Mucosa of stomach (tissue), 1 donor: ENCODE results near the gene KRT6B.
"Not testable (repeated sequence)": the region's sequence is repeated elsewhere in the genome, so short reads cannot be mapped to it uniquely, and the experiment has no call there.

ENCODE experiments used
- H3K27me3 ChIP-seq: one replicate; pipeline ENCODE4 v1.7.0; 2013; ENCODE audit warnings: mild to moderate bottlenecking, low read length; ENCODE audit not compliant: control insufficient read depth, insufficient read depth
- H3K36me3 ChIP-seq: one replicate; pipeline ENCODE4 v1.7.0; 2013; ENCODE audit warnings: low read length; ENCODE audit not compliant: control insufficient read depth, insufficient read depth
- H3K4me1 ChIP-seq: one replicate; pipeline ENCODE4 v1.7.0; 2013; ENCODE audit warnings: mild to moderate bottlenecking, low read length; ENCODE audit not compliant: control insufficient read depth, insufficient read depth
- H3K4me3 ChIP-seq: one replicate; pipeline ENCODE4 v1.7.0; 2013; ENCODE audit warnings: low read length
- H3K9ac ChIP-seq: one replicate; pipeline ENCODE4 v1.7.0; 2013; ENCODE audit warnings: mild to moderate bottlenecking, low read length, moderate library complexity
- H3K9me3 ChIP-seq: one replicate; pipeline ENCODE4 v1.7.0; 2013; ENCODE audit warnings: mild to moderate bottlenecking, low read length, moderate library complexity; ENCODE audit not compliant: control insufficient read depth
- donor health status: Pancreatic carcinoma.

Gene KRT6B

GRCh38 chr12:52417740-52418139 lies 34.2 kb downstream of the KRT6B start:
- H3K27me3 ChIP-seq = no peaks in the 10 kb centered on the region
- H3K36me3 ChIP-seq = no peaks in the 10 kb centered on the region
- no peaks in the 10 kb centered on the region for H3K4me1 ChIP-seq
- no peak overlapping the region for H3K4me3 ChIP-seq
- no peaks in the 10 kb centered on the region for H3K9me3 ChIP-seq
- no peak overlapping the region for H3K9ac ChIP-seq

DNA sequence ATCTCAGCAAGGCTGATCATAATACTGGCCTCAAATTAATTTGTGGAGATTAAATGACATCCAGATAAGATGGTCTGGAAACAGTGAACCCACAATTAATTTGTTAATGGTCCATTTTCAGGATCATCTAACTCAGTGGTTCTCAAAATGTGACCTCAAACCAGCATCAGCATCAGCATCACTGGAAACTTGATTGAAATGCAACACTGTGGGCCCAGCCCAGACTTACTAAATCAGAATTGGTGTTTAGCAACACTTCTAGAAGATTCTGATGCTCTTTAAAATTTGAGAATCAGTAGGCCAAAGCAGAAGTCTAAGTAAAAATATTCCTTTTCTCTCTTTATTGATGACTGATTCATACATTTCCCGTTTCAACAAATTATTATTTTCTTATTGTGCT lies 35.2 kb downstream of the KRT6B start:
- Histone ChIP-seq H3K27me3 (no peaks in the 10 kb centered on the region), H3K9me3 (no peaks in the 10 kb centered on the region), H3K4me3 (no peak overlapping the region), H3K9ac (no peak overlapping the region), H3K36me3 (no peaks in the 10 kb centered on the region), H3K4me1 (no peaks in the 10 kb centered on the region)

DNA sequence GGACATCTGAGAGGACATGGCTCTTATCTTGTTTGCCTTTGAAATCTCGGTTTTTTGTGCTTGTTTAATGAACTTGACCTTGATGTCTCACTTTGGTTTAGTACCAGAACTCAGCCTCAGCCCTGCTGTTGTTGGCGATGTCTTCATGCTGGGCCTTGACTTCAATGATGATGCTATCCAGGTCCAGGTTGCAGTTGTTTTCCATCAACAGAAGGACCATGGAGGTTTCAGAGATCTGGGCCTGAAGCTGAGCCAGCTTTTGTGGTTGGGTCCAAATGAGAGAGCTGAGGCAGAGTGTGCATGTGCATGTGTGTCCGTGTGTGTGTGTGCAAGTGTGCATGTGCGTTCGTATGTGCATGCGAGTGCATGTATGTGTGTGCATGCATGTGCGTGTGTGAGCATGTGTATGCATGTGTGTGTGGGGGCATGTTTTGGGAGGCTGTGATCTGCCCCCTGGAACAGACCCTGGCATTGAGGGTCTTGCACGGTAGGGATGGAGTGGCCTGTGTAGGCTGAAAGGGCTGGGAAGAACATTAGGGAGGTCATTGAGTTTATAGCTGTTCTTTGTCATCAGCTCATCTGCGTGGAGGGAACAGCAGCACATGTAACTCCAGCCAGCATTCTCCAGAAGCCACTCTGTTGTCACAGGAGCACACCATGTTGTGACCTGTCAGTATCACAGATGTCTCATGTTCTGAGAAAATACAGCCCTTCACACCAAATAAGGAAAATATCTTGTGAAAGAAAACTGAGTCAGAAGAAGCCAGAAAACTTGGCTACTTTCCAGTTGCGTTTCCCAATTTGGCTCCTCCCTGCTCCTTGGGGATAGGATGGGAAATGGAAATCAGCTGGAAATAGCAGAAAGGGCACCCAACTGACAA lies 35.8 kb downstream of the KRT6B start:
- H3K9me3 ChIP-seq = no peaks in the 10 kb centered on the region
- H3K4me3 ChIP-seq = no peak overlapping the region
- no peaks in the 10 kb centered on the region for H3K27me3 ChIP-seq
- no peak overlapping the region for H3K9ac ChIP-seq
- no peaks in the 10 kb centered on the region for H3K36me3 ChIP-seq
- no peaks in the 10 kb centered on the region for H3K4me1 ChIP-seq

- no peaks in the 10 kb centered on the region for H3K9me3 ChIP-seq
- H3K36me3 ChIP-seq = no peaks in the 10 kb centered on the region
- H3K9ac ChIP-seq = no peak overlapping the region
- no peaks in the 10 kb centered on the region for H3K27me3 ChIP-seq
- no peaks in the 10 kb centered on the region for H3K4me1 ChIP-seq
- no peak overlapping the region for H3K4me3 ChIP-seq
Measured at GRCh38 chr12:52414936-52415335, 37.0 kb downstream of the KRT6B start.

DNA sequence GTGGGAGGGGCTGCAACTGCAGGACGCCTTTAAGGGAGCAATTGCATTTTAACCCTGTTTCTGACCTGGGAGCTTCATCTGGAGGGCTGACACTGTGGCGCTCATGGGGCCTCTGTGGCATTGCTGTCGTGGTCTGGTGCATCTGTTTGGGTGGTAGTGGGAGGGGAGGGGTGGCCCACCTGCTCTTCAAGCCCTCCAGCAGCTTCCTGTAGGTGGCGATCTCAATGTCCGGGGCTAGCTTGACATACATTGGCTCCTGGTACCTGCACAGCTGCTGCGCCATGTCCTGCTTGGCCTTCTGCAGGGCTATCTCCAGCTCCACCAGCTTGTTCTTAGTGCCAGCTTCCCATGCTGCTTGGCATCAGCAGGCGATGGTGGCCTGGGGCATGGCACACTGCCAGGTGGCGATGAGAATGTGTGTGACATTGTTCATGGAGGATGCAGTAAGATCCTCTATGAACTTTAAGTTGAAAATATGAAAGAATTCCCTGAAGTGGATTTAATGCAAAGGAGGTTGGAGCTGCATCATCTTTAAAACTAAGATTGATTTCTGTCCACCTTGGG lies 38.1 kb downstream of the KRT6B start:
- no peaks in the 10 kb centered on the region for H3K27me3 ChIP-seq
- no peaks in the 10 kb centered on the region for H3K4me1 ChIP-seq
- H3K9me3 ChIP-seq = no peaks in the 10 kb centered on the region
- H3K9ac ChIP-seq = no peak overlapping the region
- H3K4me3 ChIP-seq = no peak overlapping the region
- H3K36me3 ChIP-seq = no peaks in the 10 kb centered on the region

DNA sequence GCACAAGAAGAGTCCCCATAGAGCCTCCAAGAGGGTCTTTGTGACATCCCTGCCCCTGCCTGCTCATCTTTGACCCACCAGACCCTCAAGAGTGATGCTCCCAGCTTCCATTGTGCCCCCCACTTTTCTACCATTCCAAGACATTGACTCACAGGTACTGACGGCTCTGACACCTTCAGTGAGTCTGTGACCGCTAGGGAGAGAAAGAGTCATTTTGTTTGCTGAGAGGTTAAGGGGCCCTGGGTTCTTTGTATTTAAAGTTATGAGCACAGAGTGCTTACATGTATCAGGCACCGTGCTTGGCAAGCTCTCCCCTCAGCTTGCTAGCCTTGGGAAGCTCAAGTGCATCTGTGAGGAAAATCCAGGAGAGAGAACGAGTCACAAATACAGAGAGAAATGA lies 38.7 kb downstream of the KRT6B start:
- Histone ChIP-seq H3K9ac (no peak overlapping the region), H3K4me1 (no peaks in the 10 kb centered on the region), H3K36me3 (no peaks in the 10 kb centered on the region), H3K27me3 (no peaks in the 10 kb centered on the region), H3K4me3 (no peak overlapping the region), H3K9me3 (no peaks in the 10 kb centered on the region)

GRCh38 chr12:52411815-52412214 lies 40.1 kb downstream of the KRT6B start:
- Histone ChIP-seq H3K36me3 (no peaks in the 10 kb centered on the region), H3K4me1 (no peaks in the 10 kb centered on the region), H3K27me3 (peaks cover 3% of the 10 kb centered on the region), H3K9ac (no peak overlapping the region), H3K9me3 (no peaks in the 10 kb centered on the region), H3K4me3 (no peak overlapping the region)

DNA sequence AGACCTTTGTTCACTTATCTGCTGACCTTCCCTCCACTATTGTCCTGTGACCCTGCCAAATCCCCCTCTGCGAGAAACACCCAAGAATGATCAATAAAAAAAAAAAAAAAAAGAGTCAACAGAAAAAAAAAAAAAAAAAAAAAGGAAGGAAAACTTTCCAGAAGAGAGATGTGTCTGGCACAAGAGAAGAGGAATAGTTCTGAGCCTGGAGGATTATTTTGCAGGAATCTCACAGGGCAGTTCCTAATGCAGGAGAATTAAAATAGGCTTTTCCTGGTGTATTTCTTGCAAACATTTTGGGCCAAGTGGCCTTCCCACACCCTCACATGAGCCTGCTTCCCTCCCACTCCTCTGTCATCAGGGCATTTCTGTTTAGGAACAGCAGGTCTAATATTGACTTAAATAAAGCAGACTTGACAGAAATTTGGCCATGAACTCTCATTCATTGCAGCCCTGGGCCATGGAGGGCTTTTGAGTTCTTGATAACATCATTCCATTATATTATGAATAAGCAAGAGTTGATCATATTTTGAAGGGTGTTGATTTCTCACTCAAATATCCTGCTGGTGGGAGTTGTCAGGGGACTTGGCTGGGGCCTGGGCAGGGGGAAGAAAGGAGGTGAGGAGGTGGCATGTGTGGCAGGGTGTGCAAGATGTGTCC lies 41.2 kb downstream of the KRT6B start:
- not testable (repeated sequence) for H3K4me3 ChIP-seq, H3K27me3 ChIP-seq, H3K4me1 ChIP-seq, H3K9me3 ChIP-seq, H3K36me3 ChIP-seq, H3K9ac ChIP-seq

DNA sequence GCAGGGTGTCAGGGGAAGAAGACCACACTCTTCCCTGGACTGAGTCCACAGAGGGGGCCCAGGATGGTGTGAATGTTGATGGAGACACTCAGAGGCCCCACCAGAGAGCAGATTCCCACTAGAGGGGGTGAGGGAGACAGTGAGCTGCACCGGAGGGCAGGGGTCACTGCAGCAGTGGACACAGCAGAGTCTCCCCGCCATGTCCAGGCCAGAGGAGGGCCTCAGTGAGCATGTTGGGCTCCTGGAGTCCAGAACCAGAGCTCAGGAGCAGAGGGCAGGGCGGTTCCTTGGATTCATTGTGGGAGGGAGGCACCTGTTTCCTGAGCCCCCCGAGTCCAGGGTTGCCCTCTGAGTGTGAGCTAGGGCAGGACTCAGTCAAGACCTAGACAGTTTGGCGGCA lies 44.0 kb downstream of the KRT6B start:
- Histone ChIP-seq H3K4me3 (no peak overlapping the region), H3K27me3 (peaks cover 6% of the 10 kb centered on the region), H3K36me3 (no peaks in the 10 kb centered on the region), H3K9ac (no peak overlapping the region), H3K9me3 (no peaks in the 10 kb centered on the region), H3K4me1 (no peaks in the 10 kb centered on the region)

DNA sequence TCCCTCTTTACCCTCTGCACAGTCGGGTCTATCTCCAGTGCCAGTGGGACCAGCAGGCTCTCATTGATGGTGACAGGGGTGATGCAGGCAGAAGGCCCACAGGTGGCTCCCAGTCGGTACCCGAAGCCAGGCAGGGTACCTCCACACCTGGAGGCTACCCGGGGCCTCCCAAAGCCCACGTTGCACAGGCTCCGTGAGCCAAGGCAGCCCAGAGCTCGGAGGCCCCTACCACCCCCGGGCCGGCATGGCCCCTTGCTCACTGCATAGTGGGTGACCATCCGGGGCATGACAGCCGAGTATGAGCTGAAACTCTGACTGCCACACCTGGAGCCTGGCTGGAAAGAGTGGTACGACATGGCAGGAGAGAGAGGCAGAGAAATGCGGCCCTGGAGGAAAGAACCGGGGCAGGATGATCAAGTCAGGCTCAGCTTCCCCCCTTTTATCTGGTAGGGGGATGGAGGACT lies 46.0 kb downstream of the KRT6B start, which contains the start of gene KRT82:
Gene KRT82 (minus strand): TSS at position 414 of the 464 bp plus-strand sequence. CDS start 58 bp downstream, at position 356.
- Histone ChIP-seq H3K9me3 (no peaks in the 10 kb centered on the region), H3K27me3 (peaks cover 9% of the 10 kb centered on the region), H3K9ac (no peak within 1 kb of the TSS), H3K4me3 (no peak within 1 kb of the TSS), H3K36me3 (no peaks in the 10 kb centered on the region), H3K4me1 (no peaks in the 10 kb centered on the region)

GRCh38 chr12:52404951-52405350 lies 47.0 kb downstream of the KRT6B start:
- Histone ChIP-seq H3K4me1 (no peaks in the 10 kb centered on the region), H3K9ac (no peak overlapping the region), H3K36me3 (no peaks in the 10 kb centered on the region), H3K4me3 (no peak overlapping the region), H3K27me3 (peaks cover 10% of the 10 kb centered on the region), H3K9me3 (no peaks in the 10 kb centered on the region)

DNA sequence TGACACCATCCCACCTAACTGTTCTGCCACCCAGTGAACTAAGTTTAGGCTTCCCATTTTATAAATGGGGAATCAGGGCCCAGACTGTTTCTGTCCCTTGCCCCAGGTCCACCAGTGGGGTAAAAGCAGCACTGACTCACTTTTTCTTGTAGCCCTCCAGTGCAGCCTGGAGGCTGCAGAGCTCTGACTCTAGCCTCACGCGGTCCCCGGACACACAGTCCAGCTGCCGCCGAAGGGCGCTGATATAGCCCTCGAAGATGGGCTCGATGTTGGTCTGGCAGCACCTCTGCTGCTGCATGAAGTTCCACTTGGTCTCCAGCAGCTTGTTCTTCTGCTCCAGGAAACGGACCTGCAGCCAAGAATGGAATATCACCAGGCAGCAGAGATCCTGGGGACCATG lies 48.4 kb downstream of the KRT6B start:
- Histone ChIP-seq H3K4me3 (no peak overlapping the region), H3K27me3 (peaks cover 10% of the 10 kb centered on the region), H3K9ac (no peak overlapping the region), H3K36me3 (no peaks in the 10 kb centered on the region), H3K9me3 (no peaks in the 10 kb centered on the region), H3K4me1 (no peaks in the 10 kb centered on the region)
